SJCRH30 (cell line): ENCODE results near the gene MRTFB. TPM values are rescaled to one million over a fixed set of nuclear protein-coding genes. Genes with fewer than 3 reads are reported as not detected.

Source experiments
- DNase-seq, 2 experiments: peaks; one replicate each; pipeline ENCODE4 v3.0.0-alpha.2; 2015 to 2020
- H3K27ac ChIP-seq: fragments of 250-450 bp; sonication (Bioruptor Pico); 2 replicates; pipeline ENCODE4 v1.5.1; 2020; ENCODE audit warnings: mild to moderate bottlenecking, moderate library complexity
- H3K27me3 ChIP-seq: fragments of 250-450 bp; sonication (Bioruptor Pico); 2 replicates; pipeline ENCODE4 v1.5.1; 2020; ENCODE audit warnings: mild to moderate bottlenecking, moderate library complexity
- H3K36me3 ChIP-seq: fragments of 250-450 bp; sonication (Bioruptor Pico); 2 replicates; pipeline ENCODE4 v1.5.1; 2020; ENCODE audit warnings: mild to moderate bottlenecking, moderate library complexity
- H3K4me1 ChIP-seq: fragments of 250-450 bp; sonication (Bioruptor Pico); 2 replicates; pipeline ENCODE4 v1.5.1; 2020; ENCODE audit warnings: mild to moderate bottlenecking, moderate library complexity
- H3K4me3 ChIP-seq: fragments of 250-450 bp; sonication (Bioruptor Pico); 2 replicates; pipeline ENCODE4 v1.5.1; 2020; ENCODE audit warnings: mild to moderate bottlenecking, moderate library complexity
- H3K9me3 ChIP-seq: fragments of 250-450 bp; sonication (Bioruptor Pico); replicated peaks from 2 replicates; pipeline ENCODE4 v1.5.1; 2020; ENCODE audit warnings: mild to moderate bottlenecking, moderate library complexity
- total RNA-seq: library from RNA; depleted of rRNA; stranded (reverse); fragments of >200 nt; shearing (Covaris generic); gene quantifications from 2 replicates; pipeline ENCODE4 v1.2.3, GENCODE V29; 2014

MRTFB gene
- total RNA-seq, 1 experiment from 2014 or later = 16.1 TPM

DNA sequence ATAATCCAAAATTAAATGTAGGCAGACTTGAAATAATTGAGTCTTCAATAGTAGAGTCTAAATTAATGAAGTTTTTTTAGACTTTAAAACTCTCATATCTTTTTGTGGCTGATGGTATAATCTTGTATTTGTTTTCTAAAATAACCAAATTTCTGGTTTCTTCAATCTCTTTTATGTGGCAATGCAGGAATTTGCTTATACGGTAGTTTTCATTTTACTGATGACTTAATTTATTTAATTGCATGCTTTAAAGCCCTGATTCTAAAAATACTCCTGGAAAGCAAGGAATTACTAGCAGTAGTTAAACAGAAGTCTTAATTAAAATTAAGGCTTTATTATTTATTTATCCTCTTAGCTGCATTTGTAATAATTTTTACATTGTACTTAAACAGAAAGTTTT lies 15.4 kb downstream of the MRTFB start:
- Histone ChIP-seq H3K9me3 (no peaks in the 10 kb centered on the region), H3K4me3 (no peak overlapping the region), H3K27ac (no peak overlapping the region)

DNA sequence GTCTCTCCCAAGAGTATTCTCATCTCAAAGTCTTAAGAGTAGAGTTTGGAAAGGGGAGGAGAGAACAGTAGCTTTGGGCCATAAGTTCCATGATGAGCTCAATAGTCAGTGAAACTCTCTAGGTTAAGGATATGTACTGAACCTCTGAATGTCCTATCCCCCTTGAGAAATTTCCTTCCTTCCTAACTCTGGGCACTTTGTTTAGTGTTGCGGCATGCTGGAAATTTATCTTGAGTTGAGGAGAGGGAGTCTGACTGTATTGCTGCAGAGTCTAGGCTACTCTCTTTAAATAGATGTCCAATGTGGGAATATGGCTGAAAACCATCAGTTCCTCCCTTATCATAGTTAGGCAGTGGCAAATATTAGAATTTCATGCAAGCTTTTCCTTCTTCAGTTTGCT lies 16.1 kb downstream of the MRTFB start:
- H3K36me3 ChIP-seq = peaks cover 4% of the 10 kb centered on the region; the same call in 1 of the 2 replicates
- no peaks in the 10 kb centered on the region for H3K4me1 ChIP-seq
- no peak overlapping the region for H3K4me3 ChIP-seq
- no peak overlapping the region for H3K27ac ChIP-seq
- no peaks in the 10 kb centered on the region for H3K27me3 ChIP-seq
- H3K9me3 ChIP-seq = no peaks in the 10 kb centered on the region
- DNase-seq = no peak

More for the DNA sequence above, 15.4 kb downstream of the MRTFB start:
- no peaks in the 10 kb centered on the region for H3K27me3 ChIP-seq
- H3K36me3 ChIP-seq = peaks cover 4% of the 10 kb centered on the region; the same call in 1 of the 2 replicates
- H3K4me1 ChIP-seq = no peaks in the 10 kb centered on the region
- no peak for DNase-seq

DNA sequence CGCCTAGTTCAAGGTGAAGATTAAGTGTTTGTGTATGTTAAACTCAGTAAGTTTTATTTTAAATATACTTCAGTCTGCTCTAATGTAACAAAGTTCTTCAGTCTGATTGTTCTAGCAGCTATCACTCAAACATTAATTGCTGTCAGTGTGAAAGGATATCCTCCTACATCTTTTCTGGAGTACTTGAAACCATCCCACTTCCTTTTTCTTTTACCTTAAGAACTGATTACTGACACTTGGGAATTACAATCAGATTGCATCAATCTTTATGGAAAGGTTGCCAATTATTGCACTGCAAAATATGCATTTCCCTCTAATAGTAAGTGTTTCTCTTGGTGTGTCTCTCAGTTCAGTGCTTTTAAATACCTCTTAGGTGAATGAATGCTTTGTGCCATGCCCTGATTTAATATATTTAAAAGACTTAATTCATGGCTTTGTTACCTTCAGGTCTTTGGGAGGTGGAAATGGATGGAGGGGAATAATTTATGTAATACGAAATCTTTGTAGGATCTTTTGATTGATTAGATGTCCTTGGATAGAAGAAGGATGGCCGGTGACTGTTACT lies 16.6 kb downstream of the MRTFB start:
- Histone ChIP-seq H3K27me3 (no peaks in the 10 kb centered on the region), H3K4me1 (no peaks in the 10 kb centered on the region), H3K4me3 (no peak overlapping the region), H3K27ac (no peak overlapping the region), H3K36me3 (peaks cover 4% of the 10 kb centered on the region; the same call in 1 of the 2 replicates), H3K9me3 (no peaks in the 10 kb centered on the region)
- DNase-seq = no peak

DNA sequence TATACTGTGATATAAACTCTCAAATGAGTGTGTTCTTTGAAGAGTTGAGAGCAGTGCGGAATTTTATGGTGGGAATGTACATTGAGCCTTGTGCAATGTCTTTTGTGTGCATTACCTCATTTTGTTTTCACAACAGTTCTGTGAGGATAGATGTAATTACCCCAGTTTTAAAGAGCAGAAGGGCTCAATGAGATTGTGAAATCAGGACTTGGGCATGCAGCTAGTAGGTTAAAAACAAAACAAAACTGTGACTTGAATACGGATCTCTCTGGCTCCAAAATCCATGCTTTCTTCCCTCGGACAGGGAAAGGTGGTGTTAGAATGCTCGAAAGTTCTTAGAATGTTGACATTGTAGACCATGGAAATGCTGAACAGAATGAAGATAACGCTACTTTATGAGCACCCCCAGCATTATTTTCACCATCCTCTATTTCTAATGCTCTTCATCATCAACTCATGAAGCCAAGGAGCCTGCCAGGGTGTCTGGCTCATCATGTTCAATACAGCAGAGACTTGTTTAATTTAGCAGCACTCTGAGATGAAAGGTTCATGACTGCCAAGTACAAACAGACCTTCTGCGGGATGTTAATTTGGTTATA lies 17.1 kb downstream of the MRTFB start:
- Histone ChIP-seq H3K27me3 (no peaks in the 10 kb centered on the region), H3K36me3 (peaks cover 4% of the 10 kb centered on the region; the same call in 1 of the 2 replicates), H3K4me1 (no peaks in the 10 kb centered on the region), H3K9me3 (no peaks in the 10 kb centered on the region), H3K27ac (no peak overlapping the region), H3K4me3 (no peak overlapping the region)
- no peak for DNase-seq

DNA sequence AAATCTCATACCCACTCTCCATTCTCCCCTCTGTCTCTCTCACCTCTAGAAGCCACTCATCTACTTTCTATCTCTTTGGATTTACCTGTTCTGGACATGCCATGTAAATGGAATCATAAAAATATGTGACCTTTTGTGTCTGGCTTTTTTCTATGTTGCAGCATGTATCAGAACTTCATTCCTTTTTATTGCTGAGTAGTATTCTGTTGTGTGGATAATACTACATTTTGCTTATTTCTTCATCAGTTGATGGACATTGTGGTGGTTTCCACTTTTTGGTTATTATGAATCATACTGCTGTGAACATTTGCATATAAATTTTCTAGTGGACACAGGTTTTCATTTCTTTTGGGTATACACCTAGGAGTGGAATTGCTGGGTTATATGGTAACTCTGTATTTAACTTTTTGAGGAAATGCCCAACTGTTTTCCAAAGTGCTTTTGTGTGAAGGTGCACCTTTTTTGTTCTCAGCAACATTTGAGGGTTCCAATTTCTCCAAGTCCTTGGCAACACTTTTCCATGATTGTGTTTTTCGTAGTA lies 18.2 kb downstream of the MRTFB start:
- no peaks in the 10 kb centered on the region for H3K27me3 ChIP-seq
- H3K4me3 ChIP-seq = no peak overlapping the region
- H3K27ac ChIP-seq = no peak overlapping the region
- no peaks in the 10 kb centered on the region for H3K9me3 ChIP-seq
- DNase-seq = no peak
- no peaks in the 10 kb centered on the region; the same call in 1 of the 2 replicates for H3K36me3 ChIP-seq
- no peaks in the 10 kb centered on the region for H3K4me1 ChIP-seq

DNA sequence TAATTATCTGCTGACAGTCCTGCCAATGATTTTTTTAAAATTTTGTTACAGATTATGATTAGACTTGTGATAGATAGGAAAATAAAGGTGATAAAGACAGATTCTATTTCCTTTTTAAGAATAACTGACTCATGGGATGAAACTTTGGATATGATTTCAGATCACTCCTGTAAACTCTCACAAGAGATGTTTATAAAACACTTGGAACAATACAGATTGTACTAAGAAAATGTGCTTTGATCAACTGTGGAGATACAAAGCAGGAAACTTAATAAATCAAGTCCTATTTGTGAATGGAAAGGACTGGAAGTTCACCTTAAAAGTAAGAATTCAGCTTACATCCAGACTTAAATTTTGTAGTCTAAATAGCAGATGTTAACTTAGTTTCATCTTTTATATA lies 21.4 kb downstream of the MRTFB start:
- no peak for DNase-seq
- no peaks in the 10 kb centered on the region for H3K9me3 ChIP-seq
- peaks cover 3% of the 10 kb centered on the region; the same call in 1 of the 2 replicates for H3K36me3 ChIP-seq
- H3K4me3 ChIP-seq = no peak overlapping the region
- no peaks in the 10 kb centered on the region for H3K27me3 ChIP-seq
- no peaks in the 10 kb centered on the region for H3K4me1 ChIP-seq
- H3K27ac ChIP-seq = no peak overlapping the region

DNA sequence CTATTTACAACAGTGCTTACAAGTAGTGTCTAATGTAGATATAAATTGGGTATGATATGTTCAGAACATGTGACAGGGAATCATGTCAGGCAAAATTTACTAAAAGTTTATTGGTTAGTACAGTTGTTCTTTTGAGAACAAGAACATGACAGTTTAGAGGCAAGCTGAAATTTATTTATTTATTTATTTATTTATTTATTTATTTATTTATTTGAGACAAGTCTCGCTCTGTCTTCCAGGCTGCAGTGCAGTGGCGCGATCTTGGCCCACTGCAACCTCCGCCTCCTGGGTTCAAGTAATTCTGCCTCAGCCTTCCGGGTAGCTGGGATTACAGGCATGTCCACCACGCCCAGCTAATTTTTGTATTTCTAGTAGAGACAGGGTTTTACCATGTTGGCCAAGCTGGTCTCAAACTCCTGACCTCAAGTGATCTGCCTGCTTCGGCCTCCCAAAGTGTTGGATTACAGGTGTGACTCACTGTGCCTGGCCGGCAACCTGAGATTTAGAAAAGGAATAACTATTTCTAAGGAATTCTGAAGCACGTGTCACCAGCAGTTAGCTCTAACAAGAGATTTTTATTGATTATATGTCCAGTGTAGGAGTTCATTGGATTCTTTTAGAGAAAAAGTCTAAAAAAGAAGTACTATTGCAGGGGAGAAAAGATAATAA lies 24.9 kb downstream of the MRTFB start:
- DNase-seq = no peak
- peaks cover 3% of the 10 kb centered on the region; the same call in 1 of the 2 replicates for H3K36me3 ChIP-seq
- H3K4me1 ChIP-seq = no peaks in the 10 kb centered on the region
- no peaks in the 10 kb centered on the region for H3K9me3 ChIP-seq
- H3K4me3 ChIP-seq = no peak overlapping the region
- H3K27ac ChIP-seq = no peak overlapping the region
- no peaks in the 10 kb centered on the region for H3K27me3 ChIP-seq

DNA sequence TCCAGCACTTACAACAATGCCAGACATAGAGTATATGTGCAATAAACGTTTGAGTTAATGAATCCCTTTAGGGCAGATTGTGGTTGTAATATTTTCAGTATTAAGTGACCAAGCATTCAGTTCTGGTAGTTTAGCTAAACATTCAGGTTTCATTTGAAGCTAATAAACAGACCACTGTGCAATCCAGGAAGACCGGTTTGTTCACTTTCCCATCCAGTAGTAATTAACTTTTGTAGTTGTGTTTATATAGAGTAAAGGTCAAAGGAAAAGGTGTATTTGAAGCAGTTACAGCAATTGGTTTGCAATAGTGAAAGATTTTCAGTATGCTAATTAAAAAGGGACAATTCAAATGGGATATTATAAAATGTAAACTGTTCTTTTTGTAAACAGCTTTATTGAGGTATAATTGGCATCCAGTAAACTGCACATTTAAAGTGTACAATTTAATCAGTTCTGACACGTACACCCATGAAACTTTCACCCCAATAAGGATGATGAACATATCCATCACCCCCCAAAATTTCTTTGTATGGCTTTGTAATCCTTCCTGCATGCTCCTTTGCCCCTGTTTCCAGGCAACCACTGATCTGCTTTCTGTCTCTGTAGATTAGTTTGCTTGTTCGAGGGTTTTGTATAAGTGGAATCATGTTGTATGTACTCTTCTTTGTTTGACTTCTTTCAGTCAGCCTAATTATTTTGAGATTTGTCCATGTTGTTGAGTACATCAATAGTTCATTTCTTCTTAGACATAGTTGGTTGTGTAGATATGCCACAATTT lies 26.3 kb downstream of the MRTFB start:
- no peak overlapping the region for H3K27ac ChIP-seq

DNA sequence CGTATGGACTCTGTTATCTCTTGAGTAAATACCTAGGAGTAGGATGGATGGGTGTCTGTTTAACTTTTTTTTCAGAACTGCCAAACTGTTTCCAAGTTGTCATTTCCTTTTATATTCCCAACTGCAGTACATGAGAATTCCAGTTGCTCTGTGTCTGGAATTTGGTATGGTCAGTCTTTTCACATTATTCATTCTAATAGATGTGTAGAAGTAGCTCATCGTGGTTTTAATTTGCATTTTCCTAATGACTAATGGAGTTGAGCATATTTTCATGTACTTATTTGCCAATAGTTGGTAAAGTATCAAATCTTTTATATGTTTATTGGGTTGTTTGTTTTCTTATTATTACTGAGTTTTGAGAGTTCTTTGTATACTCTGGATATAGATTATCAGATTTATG lies 27.0 kb downstream of the MRTFB start:
- Histone ChIP-seq H3K27me3 (no peaks in the 10 kb centered on the region), H3K4me3 (no peak overlapping the region), H3K27ac (no peak overlapping the region), H3K9me3 (no peaks in the 10 kb centered on the region), H3K36me3 (peaks cover 3% of the 10 kb centered on the region; the same call in 1 of the 2 replicates), H3K4me1 (no peaks in the 10 kb centered on the region)
- DNase-seq = no peak

More for the DNA sequence above, 26.3 kb downstream of the MRTFB start:
- DNase-seq = no peak
- Histone ChIP-seq H3K27me3 (no peaks in the 10 kb centered on the region), H3K36me3 (peaks cover 3% of the 10 kb centered on the region; the same call in 1 of the 2 replicates), H3K9me3 (no peaks in the 10 kb centered on the region), H3K4me1 (no peaks in the 10 kb centered on the region), H3K4me3 (no peak overlapping the region)

DNA sequence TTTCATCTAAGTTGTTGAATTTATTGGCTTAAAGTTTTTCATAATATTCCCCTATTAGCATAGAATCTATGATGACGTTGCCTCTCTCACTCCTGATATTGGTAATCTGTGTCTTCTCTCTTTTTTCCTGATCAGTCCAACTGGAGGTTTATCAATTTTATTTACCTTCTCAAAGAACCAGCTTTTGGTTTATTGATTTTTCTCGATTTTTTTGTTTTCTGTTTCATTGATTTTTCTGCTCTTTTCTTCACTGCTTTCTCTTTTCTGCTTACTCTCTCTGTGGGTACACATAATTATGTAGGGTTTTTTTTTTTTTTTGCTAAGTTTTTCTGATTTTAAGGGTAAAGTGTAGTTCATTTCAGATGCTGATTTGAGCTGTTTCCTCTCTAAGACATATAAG lies 29.7 kb downstream of the MRTFB start:
- Histone ChIP-seq H3K27me3 (no peaks in the 10 kb centered on the region), H3K27ac (no peak overlapping the region), H3K9me3 (no peaks in the 10 kb centered on the region), H3K4me3 (no peak overlapping the region), H3K36me3 (peaks cover 3% of the 10 kb centered on the region; the same call in 1 of the 2 replicates), H3K4me1 (no peaks in the 10 kb centered on the region)
- DNase-seq = no peak

DNA sequence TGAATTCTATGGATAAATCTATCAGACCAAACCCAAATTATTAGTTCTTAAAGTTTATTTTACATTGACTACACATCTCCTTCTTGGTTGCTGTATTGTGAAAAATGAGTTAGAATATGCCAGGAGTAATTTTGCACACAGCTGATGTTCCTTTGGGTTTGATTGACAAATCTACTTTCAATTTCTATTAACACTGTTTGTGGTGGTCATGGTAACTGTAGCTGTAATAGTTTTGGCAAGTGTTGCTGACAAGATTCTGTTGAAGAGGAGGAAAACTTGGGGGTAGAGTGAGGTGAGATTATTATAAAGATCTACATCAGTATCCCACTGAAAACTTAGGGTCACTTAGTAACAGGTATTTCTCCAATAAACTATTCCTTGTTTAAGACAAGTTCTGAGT lies 30.3 kb downstream of the MRTFB start:
- H3K27ac ChIP-seq = no peak overlapping the region
- no peak overlapping the region for H3K4me3 ChIP-seq
- DNase-seq = no peak
- H3K9me3 ChIP-seq = no peaks in the 10 kb centered on the region
- no peaks in the 10 kb centered on the region for H3K4me1 ChIP-seq
- peaks cover under 1% of the 10 kb centered on the region; the same call in 1 of the 2 replicates for H3K36me3 ChIP-seq
- H3K27me3 ChIP-seq = no peaks in the 10 kb centered on the region

DNA sequence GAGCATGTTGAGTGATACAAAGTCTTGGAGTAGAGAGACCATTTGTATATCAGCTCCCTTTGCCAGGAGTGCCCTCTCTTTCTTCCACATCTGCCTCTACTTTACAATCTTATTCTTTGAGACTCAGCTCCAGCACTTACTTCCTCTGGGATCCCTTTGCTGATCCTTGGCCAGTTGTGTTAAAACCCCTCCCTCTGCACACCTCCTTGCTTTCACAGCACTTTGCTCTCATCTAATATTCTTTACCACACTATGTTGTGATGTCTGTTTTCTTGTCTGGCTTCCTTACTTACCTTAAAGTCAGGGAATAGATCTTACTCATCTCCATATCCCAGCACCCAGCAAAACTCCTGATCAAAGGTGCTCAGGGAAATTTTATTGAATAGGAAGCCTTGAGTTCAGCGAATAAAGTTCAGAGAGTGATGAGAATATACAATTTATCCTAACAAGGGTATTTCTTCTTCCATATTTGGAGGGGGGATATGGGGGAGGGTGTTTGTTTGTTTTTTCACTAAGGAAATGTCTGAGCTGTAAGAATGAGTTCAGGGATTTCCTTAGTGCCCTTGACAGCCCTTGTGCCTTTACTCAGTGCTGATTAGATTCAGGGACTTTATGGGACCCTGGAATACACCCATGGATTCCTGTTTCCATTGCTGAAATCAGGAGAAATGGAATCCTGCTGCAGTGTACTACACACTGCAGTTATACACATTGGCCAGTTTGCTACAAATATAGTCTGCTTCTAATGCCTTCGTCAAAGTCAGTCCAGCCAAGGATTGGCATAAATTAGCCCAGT lies 32.0 kb downstream of the MRTFB start:
- no peaks in the 10 kb centered on the region for H3K9me3 ChIP-seq
- no peak for DNase-seq
- no peaks in the 10 kb centered on the region for H3K4me1 ChIP-seq
- H3K4me3 ChIP-seq = no peak overlapping the region
- no peaks in the 10 kb centered on the region for H3K27me3 ChIP-seq
- H3K36me3 ChIP-seq = no peaks in the 10 kb centered on the region; the same call in 1 of the 2 replicates
- H3K27ac ChIP-seq = no peak overlapping the region

DNA sequence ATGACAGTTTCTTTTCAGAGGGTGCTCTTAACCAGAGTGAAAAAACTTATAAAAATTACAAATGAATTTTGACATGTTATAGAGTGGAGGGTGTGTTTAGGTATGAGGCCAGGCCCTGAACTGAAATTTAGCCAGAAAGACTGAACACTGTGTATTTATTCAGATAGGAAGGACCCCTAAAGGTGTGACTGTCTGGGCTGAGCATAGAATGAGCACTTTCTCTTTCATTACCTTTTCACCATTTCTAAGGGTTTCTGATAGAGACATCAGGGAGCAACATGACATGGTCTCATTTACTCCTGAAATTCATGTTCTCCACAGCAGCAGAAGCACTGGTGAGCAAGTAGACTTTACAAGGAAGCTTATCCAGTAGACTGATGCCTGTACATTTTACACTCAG lies 32.9 kb downstream of the MRTFB start:
- no peak for DNase-seq
- H3K27me3 ChIP-seq = no peaks in the 10 kb centered on the region
- H3K27ac ChIP-seq = no peak overlapping the region
- H3K4me3 ChIP-seq = no peak overlapping the region
- H3K9me3 ChIP-seq = no peaks in the 10 kb centered on the region
- H3K4me1 ChIP-seq = no peaks in the 10 kb centered on the region
- H3K36me3 ChIP-seq = no peaks in the 10 kb centered on the region; the same call in 1 of the 2 replicates
